Endodermal cell (in vitro differentiated cells): ENCODE results near the gene PABPN1L. TPM values are rescaled to one million over a fixed set of nuclear protein-coding genes. Genes with fewer than 3 reads are reported as not detected.

ENCODE experiments used
- DNase-seq: peaks from one replicate; pipeline ENCODE4 v3.0.0-alpha.2; 2017
- H3K27ac ChIP-seq: 2 replicates; pipeline ENCODE4 v1.5.1; 2013; ENCODE audit warnings: mild to moderate bottlenecking, low read depth, low read length, moderate library complexity
- H3K27me3 ChIP-seq: 2 replicates; pipeline ENCODE4 v1.6.1; 2013; ENCODE audit warnings: mild to moderate bottlenecking, low read length, moderate library complexity; ENCODE audit not compliant: insufficient read depth, control insufficient read depth, poor library complexity, severe bottlenecking
- H3K36me3 ChIP-seq: 2 replicates; pipeline ENCODE4 v1.7.0; 2013; ENCODE audit warnings: mild to moderate bottlenecking, low read length, moderate library complexity; ENCODE audit not compliant: control insufficient read depth, insufficient read depth
- H3K4me1 ChIP-seq: one replicate; pipeline ENCODE4 v1.7.0; 2013; ENCODE audit warnings: low read length; ENCODE audit not compliant: control insufficient read depth, insufficient read depth
- H3K4me3 ChIP-seq: 2 replicates; pipeline ENCODE4 v1.5.1; 2013; ENCODE audit warnings: mild to moderate bottlenecking, low read length, moderate library complexity
- H3K9ac ChIP-seq: 2 replicates; pipeline ENCODE4 v1.6.1; 2013; ENCODE audit warnings: mild to moderate bottlenecking, low read length, moderate library complexity; ENCODE audit not compliant: poor library complexity, severe bottlenecking; ENCODE audit errors: extremely low read depth
- H3K9me3 ChIP-seq: 2 replicates; pipeline ENCODE4 v1.6.1; 2013; ENCODE audit warnings: mild to moderate bottlenecking, low read length, moderate library complexity; ENCODE audit not compliant: control insufficient read depth
- H3K27ac Mint-ChIP-seq: 2 replicates; pipeline ENCODE4 v1.8.0; 2020; ENCODE audit warnings: mixed read lengths
- H3K27me3 Mint-ChIP-seq: 2 replicates; pipeline ENCODE4 v1.8.0; 2021; ENCODE audit warnings: mild to moderate bottlenecking, mixed read lengths; ENCODE audit not compliant: insufficient read depth
- H3K36me3 Mint-ChIP-seq: 2 replicates; pipeline ENCODE4 v1.8.0; 2020; ENCODE audit warnings: low read depth, mixed read lengths
- H3K4me1 Mint-ChIP-seq: 2 replicates; pipeline ENCODE4 v1.8.0; 2020; ENCODE audit warnings: mixed read lengths
- H3K4me3 Mint-ChIP-seq: 2 replicates; pipeline ENCODE4 v1.8.0; 2020; ENCODE audit warnings: mild to moderate bottlenecking, moderate library complexity, mixed read lengths
- H3K9me3 Mint-ChIP-seq: 2 replicates; pipeline ENCODE4 v1.8.0; 2020; ENCODE audit warnings: mild to moderate bottlenecking, mixed read lengths
- WGBS, 2 experiments: methylation state at CpG; one replicate each; pipeline versions ENCODE4 v1.1.5 to v1.1.7; 2013; ENCODE audit warnings: missing lambda C conversion rate in 2 of 2, mixed read lengths in 1 of 2; ENCODE audit not compliant: insufficient coverage in 1 of 2, insufficient read length in 1 of 2; 5-methylcytosine and 5-hydroxymethylcytosine counted together
- total RNA-seq, 2 donors: library from RNA; stranded (reverse); fragmentation: NEBNext Ultra II Directional in 1 of 2; extraction: Animal tissue kit (Norgen Biotek cat#: 25700) in 1 of 2; gene quantifications; 2 replicates in 1 of 2; 3 replicates in 1 of 2; pipeline ENCODE4 v1.2.1, GENCODE V29; 2021
- TF ChIP-seq, protein P1 (sequence below): fragments of 200-600 bp; sonication (generic); conservative IDR thresholded peaks from 2 replicates; pipeline ENCODE4 v1.5.0; 2021; ENCODE audit warnings: antibody characterized with exemption, mild to moderate bottlenecking

Gene PABPN1L
- total RNA-seq, 2 donors from 2014 or later = not detected

DNA sequence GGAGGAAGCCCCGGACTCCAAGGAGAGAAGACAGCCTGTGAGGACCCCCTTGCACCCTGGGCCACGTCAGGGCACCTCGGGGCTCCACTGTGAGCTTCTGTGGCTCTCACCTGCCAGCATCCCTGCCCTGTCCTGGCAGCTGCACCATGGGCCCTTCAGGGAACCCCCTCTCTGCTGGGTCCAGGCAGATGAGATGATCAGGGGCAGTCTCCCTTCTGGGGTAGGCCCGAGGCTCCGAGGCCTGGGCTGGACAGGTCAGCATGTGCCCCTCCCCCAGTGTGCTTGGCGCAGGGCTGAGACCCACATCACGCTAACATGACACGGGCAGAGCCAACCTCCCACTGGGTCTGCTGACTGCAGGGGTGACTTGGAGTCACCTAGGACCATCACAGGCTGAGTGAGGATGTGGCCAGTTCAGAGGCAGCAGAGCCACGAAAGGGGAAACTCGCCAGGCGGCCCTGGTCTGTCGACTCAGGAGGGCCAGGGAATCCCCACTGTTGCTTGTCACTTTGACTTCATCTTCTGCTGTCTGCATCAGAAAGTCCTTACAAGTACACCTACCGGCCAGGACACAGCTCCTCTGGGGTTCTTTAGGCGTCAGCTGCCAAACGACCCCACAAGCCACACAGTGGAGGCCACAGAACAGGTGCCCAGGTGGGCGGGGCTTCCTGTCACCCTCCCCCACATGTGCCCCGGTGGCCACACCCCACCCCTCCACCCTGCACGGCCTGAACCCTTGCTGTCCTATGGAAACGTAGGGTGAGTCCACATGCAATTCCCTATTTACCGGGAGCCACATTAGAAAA lies 12.0 kb downstream of the PABPN1L start:
- no peaks in the 10 kb centered on the region for H3K4me1 ChIP-seq
- no peak for DNase-seq
- WGBS, 2 experiments = 86 to 88% methylated on average over 10 to 20 of the region's 20 CpGs
- peaks cover 11% of the 10 kb centered on the region for H3K36me3 ChIP-seq
- Mint-ChIP-seq H3K9me3 (peaks cover 4% of the 10 kb centered on the region), H3K27me3 (no peaks in the 10 kb centered on the region), H3K27ac (no peak overlapping the region), H3K36me3 (peaks cover 34% of the 10 kb centered on the region), H3K4me3 (peak overlapping the region; percentile 91), H3K4me1 (peaks cover 4% of the 10 kb centered on the region)
- H3K9ac ChIP-seq = no peak overlapping the region
- no peak overlapping the region for H3K27ac ChIP-seq
- TF ChIP-seq, protein P1, sequence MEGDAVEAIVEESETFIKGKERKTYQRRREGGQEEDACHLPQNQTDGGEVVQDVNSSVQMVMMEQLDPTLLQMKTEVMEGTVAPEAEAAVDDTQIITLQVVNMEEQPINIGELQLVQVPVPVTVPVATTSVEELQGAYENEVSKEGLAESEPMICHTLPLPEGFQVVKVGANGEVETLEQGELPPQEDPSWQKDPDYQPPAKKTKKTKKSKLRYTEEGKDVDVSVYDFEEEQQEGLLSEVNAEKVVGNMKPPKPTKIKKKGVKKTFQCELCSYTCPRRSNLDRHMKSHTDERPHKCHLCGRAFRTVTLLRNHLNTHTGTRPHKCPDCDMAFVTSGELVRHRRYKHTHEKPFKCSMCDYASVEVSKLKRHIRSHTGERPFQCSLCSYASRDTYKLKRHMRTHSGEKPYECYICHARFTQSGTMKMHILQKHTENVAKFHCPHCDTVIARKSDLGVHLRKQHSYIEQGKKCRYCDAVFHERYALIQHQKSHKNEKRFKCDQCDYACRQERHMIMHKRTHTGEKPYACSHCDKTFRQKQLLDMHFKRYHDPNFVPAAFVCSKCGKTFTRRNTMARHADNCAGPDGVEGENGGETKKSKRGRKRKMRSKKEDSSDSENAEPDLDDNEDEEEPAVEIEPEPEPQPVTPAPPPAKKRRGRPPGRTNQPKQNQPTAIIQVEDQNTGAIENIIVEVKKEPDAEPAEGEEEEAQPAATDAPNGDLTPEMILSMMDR = no peak
- no peak overlapping the region for H3K4me3 ChIP-seq
- no peaks in the 10 kb centered on the region for H3K9me3 ChIP-seq
- H3K27me3 ChIP-seq = no peaks in the 10 kb centered on the region

DNA sequence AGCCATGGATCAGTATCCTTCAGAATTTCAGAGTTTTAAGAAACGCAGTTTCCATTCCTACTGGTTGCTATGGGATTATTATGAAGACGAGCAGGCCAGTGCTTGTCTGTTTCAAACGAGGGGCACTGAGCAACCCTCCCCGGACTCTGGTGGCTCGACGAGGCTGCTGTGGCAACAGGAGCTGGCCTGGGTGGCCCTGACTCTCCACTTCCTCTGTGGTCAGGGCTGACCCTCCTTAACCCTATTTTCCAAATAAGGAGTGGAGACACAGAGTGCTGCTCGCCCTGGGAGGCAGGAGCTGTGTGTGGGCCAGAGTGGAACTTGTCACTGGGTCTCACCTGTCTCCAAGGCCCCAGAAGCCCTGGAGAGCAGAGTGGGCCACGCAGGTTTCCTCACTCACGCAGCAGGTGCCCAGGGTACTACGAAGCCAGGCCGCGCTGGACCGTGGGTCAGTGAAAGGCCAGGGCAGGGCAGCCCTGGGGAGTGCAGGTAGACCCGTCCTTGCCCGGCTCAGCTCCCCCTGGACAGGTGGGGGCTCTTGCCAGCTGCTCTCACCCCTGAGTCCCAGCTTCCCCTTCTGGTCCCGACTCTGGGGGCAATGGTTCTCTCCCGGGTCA lies 13.0 kb downstream of the PABPN1L start:
- Histone ChIP-seq H3K4me1 (no peaks in the 10 kb centered on the region), H3K4me3 (no peak overlapping the region), H3K36me3 (no peaks in the 10 kb centered on the region), H3K9ac (no peak overlapping the region), H3K27ac (no peak overlapping the region), H3K27me3 (no peaks in the 10 kb centered on the region), H3K9me3 (no peaks in the 10 kb centered on the region)
- peaks cover 31% of the 10 kb centered on the region for H3K36me3 Mint-ChIP-seq
- no peak overlapping the region for H3K27ac Mint-ChIP-seq
- DNase-seq = no peak
- TF ChIP-seq, protein P1 = no peak
- no peaks in the 10 kb centered on the region for H3K27me3 Mint-ChIP-seq
- H3K4me1 Mint-ChIP-seq = peaks cover 4% of the 10 kb centered on the region
- no peak overlapping the region for H3K4me3 Mint-ChIP-seq
- H3K9me3 Mint-ChIP-seq = peaks cover 4% of the 10 kb centered on the region
- 90 to 91% methylated on average over 12 to 17 of the region's 17 CpGs for WGBS, 2 experiments

DNA sequence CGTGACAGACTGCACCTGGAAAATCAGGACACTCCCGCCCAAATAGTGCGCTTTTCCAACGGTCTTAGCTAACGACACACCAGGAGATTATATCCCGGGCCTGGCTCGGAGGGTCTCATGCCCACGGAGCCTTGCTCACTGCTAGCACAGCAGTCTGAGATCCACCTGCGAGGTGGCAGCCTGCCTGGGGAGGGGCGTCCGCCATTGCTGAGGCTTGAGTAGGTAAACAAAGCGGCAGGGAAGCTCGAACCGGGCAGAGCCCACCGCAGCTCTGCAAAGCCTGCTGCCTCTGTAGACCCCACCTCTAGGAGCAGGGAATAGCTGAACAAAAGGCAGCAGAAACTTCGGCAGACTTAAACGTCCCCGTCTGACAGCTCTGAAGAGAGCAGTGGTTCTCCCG lies 14.8 kb downstream of the PABPN1L start:
- Histone ChIP-seq H3K27me3 (no peaks in the 10 kb centered on the region), H3K9me3 (no peaks in the 10 kb centered on the region), H3K27ac (no peak overlapping the region), H3K4me1 (no peaks in the 10 kb centered on the region), H3K9ac (no peak overlapping the region), H3K36me3 (no peaks in the 10 kb centered on the region), H3K4me3 (no peak overlapping the region)
- TF ChIP-seq, protein P1 = no peak
- 95 to 96% methylated on average over 12 to 19 of the region's 19 CpGs for WGBS, 2 experiments
- peaks cover 37% of the 10 kb centered on the region for H3K36me3 Mint-ChIP-seq
- no peaks in the 10 kb centered on the region for H3K4me1 Mint-ChIP-seq
- H3K27me3 Mint-ChIP-seq = no peaks in the 10 kb centered on the region
- no peak overlapping the region for H3K4me3 Mint-ChIP-seq
- H3K27ac Mint-ChIP-seq = no peak overlapping the region
- DNase-seq = no peak
- H3K9me3 Mint-ChIP-seq = peaks cover 4% of the 10 kb centered on the region
